Inflammatory macrophage (primary cell): Measurements from ENCODE around the gene CSN2.
"Not testable (repeated sequence)": the region's sequence is repeated elsewhere in the genome, so short reads cannot be mapped to it uniquely, and the experiment has no call there.

Experiments used
- DNase-seq, 2 donors: peaks; one replicate each; pipeline ENCODE4 v3.0.0-alpha.2; 2020 to 2022
- total RNA-seq, 18 experiments: gene quantifications; one replicate each; lab custom pipeline; 2026; ENCODE audit warnings: mixed read lengths in 6 of 18, inconsistent platforms in 2 of 18; lab: John Stamatoyannopoulos, UW

CSN2 gene, protein sequence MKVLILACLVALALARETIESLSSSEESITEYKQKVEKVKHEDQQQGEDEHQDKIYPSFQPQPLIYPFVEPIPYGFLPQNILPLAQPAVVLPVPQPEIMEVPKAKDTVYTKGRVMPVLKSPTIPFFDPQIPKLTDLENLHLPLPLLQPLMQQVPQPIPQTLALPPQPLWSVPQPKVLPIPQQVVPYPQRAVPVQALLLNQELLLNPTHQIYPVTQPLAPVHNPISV
- 0 to 0.07 (median 0) reads per million in 18 experiments for total RNA-seq

DNA sequence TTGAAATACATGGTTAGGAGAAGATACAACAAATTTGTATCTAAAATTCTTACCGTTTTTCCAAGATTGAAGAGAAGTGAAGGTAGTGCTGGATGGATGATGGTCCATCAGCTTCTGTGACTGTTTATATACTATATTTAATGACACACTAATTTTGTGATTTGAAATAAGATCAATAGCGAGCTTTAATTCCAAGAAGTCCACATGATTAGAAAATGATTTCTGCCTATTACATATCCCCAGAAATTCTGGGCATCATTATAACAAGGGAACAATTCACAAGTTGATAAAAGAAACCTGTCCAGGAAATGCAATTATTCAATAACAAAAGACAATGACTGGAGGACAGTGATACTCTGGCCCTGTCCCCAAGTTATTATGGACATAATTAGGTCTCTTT lies at the start of gene CSN2:
TSS of gene CSN2 (minus strand) at position 101 of the 400 bp plus-strand sequence. CDS start 4,733 bp downstream, outside the sequence.
- DNase-seq: no peak

DNA sequence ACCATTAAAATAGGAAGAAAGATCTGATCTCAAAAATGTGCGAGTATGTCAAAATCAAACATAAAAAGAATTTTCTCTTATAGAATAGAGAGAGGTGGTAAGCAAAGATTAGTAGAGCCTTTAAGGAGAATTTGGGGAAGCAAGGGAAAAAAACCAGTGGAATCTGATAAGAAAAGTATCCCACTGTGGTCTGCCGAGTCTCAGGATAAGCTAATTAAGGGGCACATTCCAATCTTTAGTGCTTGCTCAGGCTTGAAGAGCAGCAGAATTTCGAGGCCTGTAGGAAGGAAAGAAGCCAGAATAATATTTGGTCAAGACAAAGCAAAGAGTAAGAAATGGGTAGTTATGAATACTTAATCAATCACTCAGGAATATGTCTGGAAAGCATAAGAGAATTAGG lies 43.2 kb upstream of the CSN2 start:
- DNase-seq: no peak

DNA sequence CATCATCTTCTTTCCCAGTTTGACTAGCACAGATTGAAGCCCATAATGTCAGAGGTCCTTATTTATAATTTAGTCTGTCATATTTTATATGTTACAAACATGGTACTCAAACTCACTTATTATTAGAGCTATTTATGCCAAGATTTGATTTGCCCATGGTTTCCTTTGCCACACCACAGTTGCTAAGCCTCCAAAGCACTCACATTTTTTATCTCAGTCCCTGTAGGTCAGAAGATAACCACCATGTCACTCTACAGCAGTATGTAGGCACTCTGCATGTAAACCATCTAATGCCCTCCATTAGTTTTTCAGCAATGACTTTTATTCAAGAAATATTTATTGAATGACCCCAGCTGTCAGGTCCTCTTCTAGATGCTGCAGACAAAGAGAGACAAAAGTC lies 37.0 kb upstream of the CSN2 start:
- no peak for DNase-seq

DNA sequence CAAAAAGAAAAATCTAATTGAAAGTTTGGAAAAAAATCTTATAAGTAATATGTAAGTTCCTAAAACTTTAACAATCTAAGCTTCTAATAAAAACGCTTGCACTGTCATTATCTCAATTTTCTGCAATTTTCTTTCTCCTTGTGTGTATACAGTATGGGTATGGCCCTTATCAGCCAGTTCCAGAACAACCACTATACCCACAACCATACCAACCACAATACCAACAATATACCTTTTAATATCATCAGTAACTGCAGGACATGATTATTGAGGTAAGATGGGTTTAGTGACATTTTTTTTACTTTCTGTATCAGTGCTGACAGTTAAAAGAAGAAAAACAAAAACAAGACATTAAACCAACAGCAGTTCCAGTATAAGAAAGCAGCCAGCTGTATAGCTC lies 35.2 kb upstream of the CSN2 start:
- no peak for DNase-seq

DNA sequence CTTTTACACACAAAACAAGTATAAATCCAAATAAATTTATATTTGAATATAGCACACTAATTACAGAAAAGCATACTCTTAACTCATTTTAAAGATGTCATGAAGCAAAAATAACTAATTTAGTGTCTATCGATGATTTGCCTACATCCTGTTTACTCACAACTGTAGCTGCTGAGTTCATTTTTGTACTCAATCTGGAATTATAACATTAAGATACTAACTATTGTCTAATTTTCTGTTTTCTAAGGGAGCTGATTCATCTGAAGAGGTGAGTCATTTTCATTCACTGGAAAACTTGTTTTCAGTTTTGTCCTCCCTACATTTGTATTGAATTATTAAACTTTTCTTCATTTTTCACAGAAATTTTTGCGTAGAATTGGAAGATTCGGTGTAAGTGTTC lies 33.9 kb upstream of the CSN2 start:
- no peak for DNase-seq

DNA sequence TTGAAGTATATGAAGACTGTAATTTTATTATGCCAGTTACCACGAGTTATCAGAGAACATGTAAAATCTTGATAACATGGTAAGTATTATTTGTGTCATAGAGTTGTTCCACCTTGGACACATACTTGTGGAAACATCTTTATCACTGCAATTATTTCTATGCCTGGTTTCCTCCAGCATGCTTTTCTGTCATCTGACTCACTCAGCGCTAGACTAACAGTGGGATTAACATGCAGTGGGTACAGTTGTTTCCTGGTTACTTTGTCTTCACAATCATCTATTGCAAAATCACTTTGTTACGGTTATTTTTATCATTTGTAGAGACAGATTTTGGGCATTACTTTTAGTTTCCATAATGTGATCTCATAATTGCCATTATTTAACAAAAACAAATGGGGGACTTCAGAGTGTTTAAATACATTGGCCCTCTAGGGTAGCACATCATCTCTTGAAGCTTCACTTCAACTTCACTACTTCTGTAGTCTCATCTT lies 30.0 kb upstream of the CSN2 start, which contains the start of gene STATH:
TSS of gene STATH (plus strand) at position 441 of the 491 bp plus-strand sequence. CDS start 2,472 bp downstream, outside the sequence.
- no peak for DNase-seq

DNA sequence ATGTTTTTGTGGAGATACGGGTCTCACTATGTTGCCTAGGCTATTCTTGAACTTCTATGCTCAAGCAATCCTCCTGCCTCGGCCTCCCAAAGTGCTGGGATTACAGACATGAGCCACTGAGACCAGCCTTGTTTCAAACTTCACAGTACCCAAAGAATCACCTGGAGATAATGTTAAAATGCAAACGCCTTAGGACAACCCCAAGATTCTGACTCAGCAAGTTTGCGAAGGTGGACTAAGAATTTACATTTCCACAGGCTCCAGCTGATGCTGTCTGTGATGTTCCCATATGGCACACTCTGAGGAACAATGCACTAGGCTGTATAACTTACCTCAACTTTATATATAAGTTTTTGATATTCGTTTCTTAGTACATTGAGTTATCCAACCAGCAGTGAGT lies 29.3 kb upstream of the CSN2 start:
- DNase-seq: no peak

DNA sequence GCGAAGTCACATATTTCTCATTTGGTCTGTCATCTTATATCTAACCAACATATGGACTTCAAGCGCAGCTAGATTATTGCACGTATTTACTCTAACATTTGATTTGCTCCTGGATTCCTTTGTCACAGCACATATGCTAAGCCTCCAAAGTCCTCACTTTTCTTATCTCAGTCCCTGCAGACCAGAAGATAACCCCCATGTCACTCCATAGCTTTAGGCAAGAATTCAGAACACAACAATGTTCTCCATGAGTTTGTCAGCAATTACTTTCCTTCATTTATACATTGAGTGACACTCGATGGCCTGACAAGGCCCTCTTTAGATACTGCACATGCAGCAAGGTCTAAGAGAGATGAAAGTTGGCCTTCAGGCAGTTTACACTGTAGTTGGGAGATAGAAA lies 25.5 kb upstream of the CSN2 start:
- no peak for DNase-seq

DNA sequence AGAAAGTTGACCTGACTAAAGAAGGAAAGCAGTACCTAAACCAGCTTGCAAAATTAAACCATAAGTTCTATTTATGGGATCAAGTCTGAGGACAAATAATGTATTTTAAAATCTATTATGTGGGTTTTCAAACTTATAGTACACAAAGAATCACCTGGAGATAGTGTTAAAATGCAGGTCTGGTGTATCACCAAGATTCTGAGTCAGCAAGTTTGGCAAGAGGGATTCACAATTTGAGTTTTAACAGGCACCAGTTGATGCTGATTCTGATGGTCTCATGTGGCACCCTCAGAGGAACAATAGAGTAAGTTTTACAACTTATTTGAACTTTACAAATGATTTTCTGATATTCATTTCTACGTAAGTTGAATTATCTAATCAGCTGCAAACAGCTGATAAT lies 21.1 kb upstream of the CSN2 start:
- no peak for DNase-seq

DNA sequence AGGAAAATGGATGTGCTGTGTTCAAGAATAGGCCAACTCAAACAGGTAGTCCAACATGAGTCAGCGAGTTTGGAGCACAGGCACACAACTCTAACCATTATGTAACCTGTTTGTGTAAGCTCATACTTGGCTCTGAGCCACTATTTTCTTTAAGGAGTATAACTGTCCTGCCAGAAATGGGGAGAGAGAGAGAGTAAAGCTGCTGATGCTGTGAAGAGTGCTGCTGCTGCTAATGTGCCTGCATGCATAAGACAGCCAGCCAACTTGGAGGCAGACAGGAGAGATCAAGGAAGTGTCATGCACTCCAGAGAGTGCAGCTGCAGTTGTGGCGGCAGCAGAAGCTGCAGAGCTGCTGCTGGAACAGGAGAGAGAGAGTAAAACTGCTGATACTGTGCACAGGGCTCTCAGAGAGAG lies 18.5 kb upstream of the CSN2 start:
- DNase-seq: no peak

DNA sequence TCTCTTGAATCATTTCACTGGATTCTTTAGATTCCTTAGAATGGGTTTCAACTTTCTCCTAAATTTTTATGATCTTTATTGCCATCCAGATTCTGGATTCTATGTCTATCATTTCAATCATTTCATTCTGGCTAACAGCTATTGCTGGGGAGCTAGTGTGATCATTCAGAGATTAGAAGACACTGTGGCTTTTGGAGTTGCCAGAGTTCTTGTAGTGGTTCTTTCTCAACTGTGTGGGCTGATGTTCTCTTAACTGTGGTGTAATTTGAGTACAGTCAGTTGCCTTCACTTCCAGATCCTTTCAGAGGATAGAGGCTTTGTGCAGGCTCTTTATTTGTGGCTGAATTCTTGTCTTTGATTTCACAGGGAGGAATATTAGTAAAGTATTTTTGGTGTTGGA lies 12.1 kb upstream of the CSN2 start:
- no peak for DNase-seq

DNA sequence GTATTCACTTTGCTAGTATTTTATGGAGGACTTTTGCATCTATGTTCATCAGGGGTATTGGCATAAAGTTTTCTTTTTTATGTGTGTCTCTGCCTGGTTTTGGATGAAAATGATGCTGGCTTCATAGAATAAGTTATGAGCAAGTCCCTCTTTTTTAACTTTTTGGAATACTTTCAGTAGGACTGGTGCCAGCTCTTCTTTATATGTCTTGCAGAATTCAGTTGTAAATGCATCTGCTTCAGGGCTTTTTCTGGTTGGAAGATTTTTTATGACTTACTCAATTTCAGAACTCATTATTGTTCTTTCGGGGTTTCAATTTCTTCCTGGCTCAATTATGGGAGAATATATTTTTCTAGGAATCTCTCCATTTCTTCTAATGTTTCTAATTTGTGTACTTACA lies 9.1 kb upstream of the CSN2 start:
- no peak for DNase-seq

DNA sequence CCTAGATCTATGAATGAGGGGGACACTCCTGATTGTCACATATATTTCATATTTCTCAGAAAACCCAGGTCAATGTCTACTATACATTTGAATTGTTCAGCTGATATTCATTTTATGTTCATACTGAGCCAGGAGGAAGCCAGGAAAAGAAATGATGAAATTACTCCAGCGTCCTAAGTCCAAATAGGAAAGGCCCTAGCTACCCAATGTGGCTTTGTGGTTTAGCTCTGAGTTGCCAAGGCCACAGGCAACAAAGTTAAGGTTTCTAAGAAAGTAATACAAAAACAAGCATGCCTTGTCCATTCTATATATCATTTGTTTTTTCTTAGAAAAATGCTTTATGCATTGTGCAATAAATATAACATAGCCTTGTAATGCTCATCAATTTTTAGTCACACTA lies 4.5 kb upstream of the CSN2 start:
- no peak for DNase-seq

DNA sequence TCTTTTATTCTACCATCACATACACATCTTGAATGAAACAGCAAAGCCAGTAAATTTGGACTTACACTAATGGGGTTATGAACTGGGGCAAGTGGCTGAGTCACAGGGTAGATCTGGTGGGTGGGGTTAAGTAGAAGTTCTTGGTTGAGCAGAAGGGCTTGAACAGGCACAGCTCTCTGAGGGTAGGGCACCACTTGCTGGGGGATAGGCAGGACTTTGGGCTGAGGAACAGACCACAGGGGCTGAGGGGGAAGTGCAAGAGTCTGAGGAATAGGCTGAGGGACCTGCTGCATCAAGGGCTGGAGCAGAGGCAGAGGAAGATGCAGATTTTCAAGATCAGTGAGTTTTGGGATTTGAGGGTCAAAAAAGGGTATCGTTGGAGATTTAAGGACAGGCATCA lies 8.3 kb downstream of the CSN2 start:
- DNase-seq: no peak

DNA sequence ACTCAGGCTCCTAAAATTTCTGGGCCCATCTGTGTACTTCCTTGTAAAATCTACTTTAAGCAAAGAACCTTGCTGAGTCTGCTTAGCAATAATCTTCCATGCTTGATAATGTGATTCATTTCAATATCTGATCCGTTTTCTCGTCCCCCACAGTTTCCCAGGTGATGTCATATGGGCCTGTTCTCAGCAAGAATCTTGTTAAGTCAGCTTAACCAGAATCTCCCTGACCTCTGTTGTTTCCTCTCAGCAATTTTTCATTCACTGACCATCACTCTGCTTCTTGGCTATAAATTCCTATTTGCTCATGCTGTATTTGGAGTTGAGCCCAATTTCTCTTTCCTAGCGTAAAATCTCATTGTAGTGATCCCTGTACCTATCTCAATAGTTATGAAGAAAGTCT lies 13.9 kb downstream of the CSN2 start:
- DNase-seq: no peak

DNA sequence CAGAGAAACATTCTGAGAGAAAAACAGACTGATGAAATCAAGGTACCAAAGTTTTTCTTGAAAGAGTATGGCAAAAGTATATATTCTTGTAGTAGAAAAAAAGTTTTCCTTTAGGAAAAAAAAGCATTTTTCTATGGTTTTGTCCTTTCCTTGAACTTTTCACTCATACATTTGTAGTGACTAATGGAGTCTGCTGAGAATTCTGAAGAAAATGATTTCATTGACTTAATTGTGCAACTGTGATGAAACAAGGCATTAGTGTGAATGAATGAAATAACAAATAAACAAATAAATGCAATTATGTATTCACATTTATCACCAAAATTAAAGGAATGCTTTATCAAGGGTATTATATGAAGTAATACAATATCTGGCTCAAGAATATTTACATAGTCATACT lies 29.0 kb downstream of the CSN2 start:
- no peak for DNase-seq

DNA sequence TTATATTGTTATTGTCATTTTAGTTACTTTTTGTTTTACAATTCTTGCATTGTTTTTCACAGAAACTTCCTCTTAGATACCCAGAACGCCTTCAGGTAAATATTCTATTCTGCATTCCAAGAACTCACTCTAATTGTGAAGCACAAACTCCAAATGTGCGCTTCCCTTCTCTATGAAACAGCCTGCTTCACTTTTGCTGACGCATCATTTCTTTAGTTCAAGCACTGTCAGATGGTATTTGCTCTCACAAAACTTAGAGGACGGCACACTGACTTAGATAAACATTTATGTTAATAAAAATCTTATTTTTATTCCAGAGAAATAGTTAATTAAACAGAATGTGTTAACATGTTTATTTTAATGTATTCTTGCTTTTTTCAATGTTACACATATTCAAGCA lies 31.4 kb downstream of the CSN2 start:
- DNase-seq: no peak

DNA sequence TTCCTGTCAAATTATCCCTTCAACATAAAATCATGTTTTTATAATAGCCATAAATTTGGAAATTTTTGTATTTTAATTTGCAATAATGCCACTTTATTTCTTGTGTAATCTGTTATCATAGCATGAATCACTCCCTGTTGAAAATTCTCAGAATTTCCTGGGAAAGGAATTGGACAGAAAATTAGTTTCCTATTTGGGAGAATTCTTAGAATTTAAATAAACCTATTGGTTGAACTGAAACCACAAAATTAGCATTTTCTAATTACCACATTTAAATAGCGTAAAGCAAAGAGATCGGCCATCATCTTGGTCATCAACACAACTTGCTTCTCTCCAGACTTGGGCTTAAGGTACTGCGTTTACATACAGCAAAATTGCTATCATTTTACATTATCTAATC lies 34.8 kb downstream of the CSN2 start, which contains the start of gene CSN1S1:
TSS of gene CSN1S1 (plus strand) at position 301 of the 400 bp plus-strand sequence. CDS start 1,488 bp downstream, outside the sequence.
- no peak for DNase-seq

DNA sequence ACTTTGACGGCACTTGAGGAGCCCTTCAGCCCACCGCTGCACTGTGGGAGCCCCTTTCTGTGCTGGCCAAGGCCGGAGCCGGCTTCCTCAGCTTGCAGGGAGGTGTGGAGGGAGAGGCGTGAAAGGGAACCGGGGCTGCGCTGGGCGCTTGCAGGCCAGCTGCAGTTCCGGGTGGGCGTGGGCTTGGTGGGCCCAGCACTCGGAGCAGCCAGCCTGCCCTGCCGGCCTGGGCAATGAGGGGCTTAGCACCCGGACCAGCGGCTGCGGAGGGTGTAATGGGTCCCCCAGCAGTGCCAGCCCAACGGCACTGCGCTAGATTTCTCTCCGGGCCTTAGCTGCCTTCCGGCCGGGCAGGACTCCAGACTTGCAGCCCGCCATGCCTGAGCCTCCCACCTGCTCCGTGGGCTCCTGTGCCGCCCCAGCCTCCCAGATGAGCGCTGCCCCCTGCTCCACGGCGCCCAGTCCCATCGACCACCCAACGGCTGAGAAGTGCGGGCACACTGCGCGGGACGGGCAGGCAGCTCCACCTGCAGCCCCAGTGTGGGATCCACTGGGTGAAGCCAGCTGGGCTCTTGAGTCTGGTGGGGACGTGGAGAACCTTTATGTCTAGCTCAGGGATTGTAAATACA lies 41.6 kb downstream of the CSN2 start:
- DNase-seq: not testable (repeated sequence)

DNA sequence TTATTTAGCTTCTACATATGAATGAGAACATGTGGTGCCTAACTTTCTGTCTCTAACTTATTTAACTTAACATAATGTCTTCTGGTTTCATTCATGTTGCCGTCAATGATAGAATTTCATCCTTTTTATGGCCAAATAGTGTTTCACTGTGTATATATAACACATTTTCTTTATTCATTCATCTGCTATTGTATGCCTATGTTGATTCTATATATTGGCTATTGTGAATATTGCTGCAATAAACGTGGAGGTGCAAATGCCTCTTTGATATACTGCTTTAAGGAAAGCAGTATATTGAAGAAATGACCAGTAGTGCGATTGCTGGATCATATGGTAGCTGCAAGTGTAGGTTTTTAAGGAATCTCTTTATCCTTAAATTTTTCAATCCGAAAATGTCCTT lies 44.7 kb downstream of the CSN2 start:
- DNase-seq: no peak

DNA sequence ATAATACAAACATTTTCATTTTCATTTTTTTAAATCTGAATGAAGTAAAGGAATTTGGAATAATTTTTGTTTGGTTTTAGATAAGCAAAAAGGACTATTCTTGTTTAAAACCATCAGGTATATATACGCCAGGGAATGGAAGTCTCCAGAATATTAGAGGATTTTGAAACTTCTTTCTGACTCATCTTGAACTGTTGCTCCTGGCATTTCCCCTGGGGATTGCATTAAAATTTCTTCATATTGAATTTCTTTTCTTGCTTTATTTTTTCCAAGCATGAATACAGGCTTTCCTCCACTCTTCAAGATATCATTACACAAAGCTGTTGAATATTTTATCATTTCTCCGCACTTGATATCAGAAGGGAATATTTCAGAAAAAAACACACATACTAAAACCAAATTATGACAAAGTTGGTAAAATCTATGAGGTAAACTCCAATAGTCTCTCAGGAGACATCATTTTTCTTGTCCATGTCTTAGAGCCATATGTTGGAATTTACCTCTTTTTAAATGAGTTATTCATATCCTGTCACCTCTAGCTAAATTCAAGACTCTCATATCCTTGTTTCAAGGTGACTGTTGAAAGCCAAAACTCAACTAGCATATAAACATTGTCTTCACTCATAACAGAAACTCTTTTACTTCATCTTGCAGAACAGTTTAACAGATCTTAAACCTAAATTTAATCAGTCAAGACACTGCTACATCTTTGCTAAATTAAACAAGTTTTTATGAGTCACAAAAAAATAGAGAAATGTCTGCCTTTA lies 55.3 kb downstream of the CSN2 start:
- no peak for DNase-seq

DNA sequence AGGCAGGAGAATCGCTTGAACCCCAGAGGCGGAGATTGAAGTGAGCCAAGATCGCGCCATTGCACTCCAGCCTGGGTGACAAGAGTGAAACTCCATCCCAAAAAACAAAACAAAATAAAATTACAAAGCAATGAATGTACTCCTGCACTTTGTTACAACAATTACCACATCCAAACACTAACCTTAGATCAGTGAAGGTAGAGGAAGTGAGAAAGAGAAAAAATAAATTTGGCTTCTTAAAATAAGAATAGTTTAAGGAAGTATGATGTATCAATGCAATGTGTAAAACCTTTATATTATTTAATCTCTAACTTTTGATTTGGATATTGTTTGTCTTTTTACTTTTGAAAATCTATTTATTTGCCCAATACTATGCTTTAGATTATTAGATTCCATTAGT lies 56.3 kb downstream of the CSN2 start:
- DNase-seq: no peak

DNA sequence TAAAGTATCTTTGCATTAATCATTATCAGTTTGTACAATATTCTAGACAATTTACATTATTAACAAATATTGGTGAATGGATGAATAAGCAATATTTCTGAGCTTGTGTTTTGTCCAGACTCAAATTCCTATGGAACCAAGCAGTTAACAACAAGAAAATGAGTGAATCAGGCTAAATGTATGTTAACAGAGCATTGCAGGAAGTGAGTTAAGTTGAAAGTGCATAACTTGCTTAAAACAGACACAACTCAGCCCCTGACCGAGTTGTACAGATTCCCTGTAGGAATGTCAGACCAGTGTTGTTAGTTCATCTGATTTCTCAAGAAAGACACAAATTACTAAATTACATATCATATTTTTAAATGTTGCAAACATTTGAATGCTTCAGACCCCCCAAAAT lies 58.4 kb downstream of the CSN2 start:
- no peak for DNase-seq
